ENCODE data around the gene RELL1. TPM values are rescaled to one million over a fixed set of nuclear protein-coding genes. Genes with fewer than 3 reads are reported as not detected.

Gene RELL1
- total RNA-seq, 2 experiments from 2014 or later = 48.6 to 50.3 TPM

DNA sequence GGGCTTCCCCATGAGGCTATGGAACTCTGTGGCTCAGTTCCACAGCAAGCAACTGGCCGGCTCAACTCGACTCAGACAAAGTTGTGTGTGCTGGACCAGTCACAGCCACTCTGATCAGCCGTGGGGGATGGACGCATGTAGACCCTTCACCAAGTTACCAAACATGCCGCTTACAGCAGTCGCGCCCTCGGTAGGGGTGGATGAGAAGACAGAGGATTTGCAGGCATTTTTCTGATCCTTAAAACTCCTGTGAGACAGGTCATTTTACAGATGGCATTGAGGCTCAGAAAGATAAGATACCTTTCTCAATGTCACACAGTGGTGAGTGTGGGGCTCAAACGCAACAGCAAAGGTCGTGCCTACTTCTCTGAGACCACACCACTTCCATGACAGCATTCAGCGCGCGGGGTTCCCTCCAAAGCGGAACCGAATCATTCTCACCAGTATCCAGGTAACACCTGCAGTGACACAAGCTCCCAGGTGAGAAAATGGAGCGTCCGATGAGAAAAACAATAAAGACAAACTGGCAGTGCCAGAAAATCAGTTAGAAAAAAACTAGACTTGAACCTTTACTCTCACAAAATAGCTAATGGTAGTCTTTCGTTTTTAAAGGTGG is 83.6 kb downstream of the RELL1 start:
- CTCF ChIA-PET = interaction anchor here (0.7 to 1.7 kb wide), 10 partner anchors 11 to 192 kb away, joined by 3 to 9 read pairs (median 4); no protein-coding TSS in a partner anchor
- TF ChIP-seq, protein P1, sequence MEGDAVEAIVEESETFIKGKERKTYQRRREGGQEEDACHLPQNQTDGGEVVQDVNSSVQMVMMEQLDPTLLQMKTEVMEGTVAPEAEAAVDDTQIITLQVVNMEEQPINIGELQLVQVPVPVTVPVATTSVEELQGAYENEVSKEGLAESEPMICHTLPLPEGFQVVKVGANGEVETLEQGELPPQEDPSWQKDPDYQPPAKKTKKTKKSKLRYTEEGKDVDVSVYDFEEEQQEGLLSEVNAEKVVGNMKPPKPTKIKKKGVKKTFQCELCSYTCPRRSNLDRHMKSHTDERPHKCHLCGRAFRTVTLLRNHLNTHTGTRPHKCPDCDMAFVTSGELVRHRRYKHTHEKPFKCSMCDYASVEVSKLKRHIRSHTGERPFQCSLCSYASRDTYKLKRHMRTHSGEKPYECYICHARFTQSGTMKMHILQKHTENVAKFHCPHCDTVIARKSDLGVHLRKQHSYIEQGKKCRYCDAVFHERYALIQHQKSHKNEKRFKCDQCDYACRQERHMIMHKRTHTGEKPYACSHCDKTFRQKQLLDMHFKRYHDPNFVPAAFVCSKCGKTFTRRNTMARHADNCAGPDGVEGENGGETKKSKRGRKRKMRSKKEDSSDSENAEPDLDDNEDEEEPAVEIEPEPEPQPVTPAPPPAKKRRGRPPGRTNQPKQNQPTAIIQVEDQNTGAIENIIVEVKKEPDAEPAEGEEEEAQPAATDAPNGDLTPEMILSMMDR (IDR thresholded peaks at IDR 0.05) = no peak
- H3K27me3 Mint-ChIP-seq = no peaks in the 10 kb centered on the region
- POLR2A ChIA-PET = interaction anchor here (0.6 to 1.3 kb wide), 2 partner anchors 11 to 178 kb away, joined by 3 to 5 read pairs; no protein-coding TSS in a partner anchor
- H3K4me3 ChIP-seq (ENCODE audit: low read length) = no peak overlapping the region
- no peaks in the 10 kb centered on the region for H3K9me3 Mint-ChIP-seq
- H3K36me3 Mint-ChIP-seq (ENCODE audit: low read depth) = peaks cover 4% of the 10 kb centered on the region
- no peaks in the 10 kb centered on the region for H3K36me3 ChIP-seq (ENCODE audit: insufficient read depth, low read length)
- no peak overlapping the region for H3K27ac ChIP-seq (ENCODE audit: low read depth in 1 of 2, low read length in 2 of 2)
- H3K4me3 Mint-ChIP-seq = no peak overlapping the region
- H3K27ac Mint-ChIP-seq = no peak overlapping the region
- H3K27me3 ChIP-seq (ENCODE audit: control insufficient read depth in 1 of 2, insufficient read depth in 2 of 2, low read length in 2 of 2) = no peaks in the 10 kb centered on the region
- ATAC-seq (ENCODE audit: poor library complexity) (no peak), DNase-seq (no peak)
- peaks cover 4% of the 10 kb centered on the region for H3K4me1 Mint-ChIP-seq (ENCODE audit: low read depth)
- H3K4me1 ChIP-seq (ENCODE audit: insufficient read depth, low read length) = peaks cover 8% of the 10 kb centered on the region
- intact Hi-C loops (cut with DNase I, micrococcal nuclease) = loop anchor here (1.0 to 10.0 kb wide), 5 partner anchors 178 to 435 kb away; no protein-coding TSS in a partner anchor
- no peaks in the 10 kb centered on the region for H3K9me3 ChIP-seq (ENCODE audit: control insufficient read depth in 1 of 2, insufficient read depth in 1 of 2, low read length in 2 of 2)

DNA sequence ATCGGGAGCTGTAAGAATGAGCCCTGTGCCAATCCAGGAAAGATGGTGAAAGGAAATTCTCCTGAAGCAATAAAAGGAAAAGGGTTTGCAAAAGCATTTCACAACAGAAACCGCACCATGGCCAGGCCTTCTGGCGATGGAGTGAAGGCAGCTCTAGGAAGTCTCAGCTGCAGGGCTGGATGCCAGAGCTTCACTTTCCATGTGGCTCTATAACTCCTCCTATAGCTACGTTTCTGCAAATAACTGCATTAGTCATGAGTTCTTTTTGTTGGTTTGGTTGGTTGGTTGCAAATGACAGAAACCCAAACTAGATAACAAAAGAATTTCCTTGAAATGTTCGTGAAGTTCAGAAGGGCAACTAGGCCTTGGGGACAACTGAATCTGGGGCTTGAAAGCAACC is 84.6 kb downstream of the RELL1 start:
- POLR2A ChIA-PET = no interaction called here
- intact Hi-C loops (cut with DNase I, micrococcal nuclease) = loop anchor here in 1 of 2 experiments (5.0 to 10.0 kb wide), 2 partner anchors 373 to 436 kb away; no protein-coding TSS in a partner anchor
- H3K27ac ChIP-seq (ENCODE audit: low read depth in 1 of 2, low read length in 2 of 2) = no peak overlapping the region
- Mint-ChIP-seq H3K27me3 (no peaks in the 10 kb centered on the region), H3K36me3 (ENCODE audit: low read depth) (no peaks in the 10 kb centered on the region), H3K4me1 (ENCODE audit: low read depth) (peaks cover 4% of the 10 kb centered on the region), H3K4me3 (no peak overlapping the region), H3K27ac (no peak overlapping the region), H3K9me3 (no peaks in the 10 kb centered on the region)
- no peaks in the 10 kb centered on the region for H3K36me3 ChIP-seq (ENCODE audit: insufficient read depth, low read length)
- TF ChIP-seq, protein P1 (IDR thresholded peaks at IDR 0.05) = no peak
- DNase-seq = no peak
- peaks cover 8% of the 10 kb centered on the region for H3K4me1 ChIP-seq (ENCODE audit: insufficient read depth, low read length)
- H3K4me3 ChIP-seq (ENCODE audit: low read length) = no peak overlapping the region
- H3K27me3 ChIP-seq (ENCODE audit: control insufficient read depth in 1 of 2, insufficient read depth in 2 of 2, low read length in 2 of 2) = no peaks in the 10 kb centered on the region
- ATAC-seq (ENCODE audit: poor library complexity) = no peak
- no peaks in the 10 kb centered on the region for H3K9me3 ChIP-seq (ENCODE audit: control insufficient read depth in 1 of 2, insufficient read depth in 1 of 2, low read length in 2 of 2)
- CTCF ChIA-PET = no interaction called here

DNA sequence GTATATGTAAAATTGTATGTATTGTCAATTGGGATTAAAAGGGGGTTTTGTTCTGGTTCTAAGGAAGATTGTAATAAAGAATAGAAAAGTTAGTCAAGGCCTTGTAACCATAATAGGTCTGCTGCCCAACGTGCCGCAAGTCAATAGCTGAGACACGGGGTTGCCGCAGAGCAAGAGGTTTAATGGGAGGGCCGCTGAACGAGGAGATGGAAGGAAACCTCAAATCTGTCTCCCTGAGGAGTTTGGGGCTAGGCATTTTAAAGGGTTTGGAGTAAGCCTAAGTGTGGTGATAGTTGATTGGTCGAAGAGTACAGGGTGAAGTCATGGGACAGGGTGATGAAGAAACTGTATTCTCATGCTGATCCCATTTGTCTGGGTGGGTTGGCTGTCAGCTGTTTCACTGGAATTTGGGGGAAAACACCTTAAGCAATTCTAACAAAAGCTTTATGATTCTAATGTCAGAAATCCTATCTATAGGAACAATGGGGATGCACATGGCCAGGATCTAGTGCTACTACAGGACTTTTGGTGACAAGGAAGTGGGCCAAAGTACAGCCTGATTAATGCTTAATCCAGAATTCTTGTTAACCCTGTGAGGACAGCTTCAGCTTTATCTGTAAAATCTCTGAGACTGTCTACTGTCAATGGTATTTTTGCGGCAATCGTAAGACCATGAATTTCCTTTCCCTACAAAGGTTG is 86.9 kb downstream of the RELL1 start:
- Mint-ChIP-seq H3K9me3 (no peaks in the 10 kb centered on the region), H3K4me1 (ENCODE audit: low read depth) (peaks cover 4% of the 10 kb centered on the region), H3K27me3 (no peaks in the 10 kb centered on the region), H3K27ac (no peak overlapping the region), H3K36me3 (ENCODE audit: low read depth) (no peaks in the 10 kb centered on the region), H3K4me3 (no peak overlapping the region)
- Histone ChIP-seq H3K36me3 (ENCODE audit: insufficient read depth, low read length) (no peaks in the 10 kb centered on the region), H3K4me3 (ENCODE audit: low read length) (no peak overlapping the region), H3K27ac (ENCODE audit: low read depth in 1 of 2, low read length in 2 of 2) (no peak overlapping the region), H3K9me3 (ENCODE audit: control insufficient read depth in 1 of 2, insufficient read depth in 1 of 2, low read length in 2 of 2) (no peaks in the 10 kb centered on the region), H3K27me3 (ENCODE audit: control insufficient read depth in 1 of 2, insufficient read depth in 2 of 2, low read length in 2 of 2) (no peaks in the 10 kb centered on the region), H3K4me1 (ENCODE audit: insufficient read depth, low read length) (peaks cover 8% of the 10 kb centered on the region)
- TF ChIP-seq, protein P1 (IDR thresholded peaks at IDR 0.05) = no peak
- CTCF ChIA-PET = interaction anchor here (1.2 kb wide), 1 partner anchor 103 kb away, joined by 3 read pairs; no protein-coding TSS in a partner anchor
- ATAC-seq (ENCODE audit: poor library complexity) (no peak), DNase-seq (no peak)
- POLR2A ChIA-PET = no interaction called here
- intact Hi-C loops (cut with DNase I, micrococcal nuclease) = no loop called here

Data from CD4-positive, alpha-beta T cell (primary cell).